Thyroid gland (tissue), 4 donors: Measurements from ENCODE around the gene OGDH.

ENCODE experiments used
- CTCF ChIP-seq, 6 experiments: fragments of 200-600 bp in 3 of 6; fragments of 450-650 bp in 3 of 6; sonication (generic) in 3 of 6; IDR thresholded peaks; one replicate each; pipeline ENCODE4 v1.5.1; 2016 to 2019; ENCODE audit warnings: antibody characterized with exemption in 6 of 6, mild to moderate bottlenecking in 2 of 6, inconsistent platforms in 1 of 6, moderate library complexity in 1 of 6
- POLR2A ChIP-seq, 2 donors: fragments of 450-650 bp; IDR thresholded peaks; one replicate each; pipeline ENCODE4 v1.6.1; 2017; ENCODE audit warnings: antibody characterized with exemption in 2 of 2, mild to moderate bottlenecking in 2 of 2, moderate library complexity in 1 of 2

- TF ChIP-seq POLR2A (IDR thresholded peaks at IDR 0.05), result no peak
- no peak for TF ChIP-seq CTCF (IDR thresholded peaks at IDR 0.05)
These were observed 44.3 kb upstream of the OGDH start for GRCh38 chr7:44561962-44562621.
